Fibroblast of gingiva (primary cell): Measurements from ENCODE around the gene PLD5.

Experiments
- DNase-seq: peaks from one replicate; pipeline ENCODE4 v3.0.0-alpha.2; 2011; ENCODE audit warnings: low read depth

The PLD5 gene

DNA sequence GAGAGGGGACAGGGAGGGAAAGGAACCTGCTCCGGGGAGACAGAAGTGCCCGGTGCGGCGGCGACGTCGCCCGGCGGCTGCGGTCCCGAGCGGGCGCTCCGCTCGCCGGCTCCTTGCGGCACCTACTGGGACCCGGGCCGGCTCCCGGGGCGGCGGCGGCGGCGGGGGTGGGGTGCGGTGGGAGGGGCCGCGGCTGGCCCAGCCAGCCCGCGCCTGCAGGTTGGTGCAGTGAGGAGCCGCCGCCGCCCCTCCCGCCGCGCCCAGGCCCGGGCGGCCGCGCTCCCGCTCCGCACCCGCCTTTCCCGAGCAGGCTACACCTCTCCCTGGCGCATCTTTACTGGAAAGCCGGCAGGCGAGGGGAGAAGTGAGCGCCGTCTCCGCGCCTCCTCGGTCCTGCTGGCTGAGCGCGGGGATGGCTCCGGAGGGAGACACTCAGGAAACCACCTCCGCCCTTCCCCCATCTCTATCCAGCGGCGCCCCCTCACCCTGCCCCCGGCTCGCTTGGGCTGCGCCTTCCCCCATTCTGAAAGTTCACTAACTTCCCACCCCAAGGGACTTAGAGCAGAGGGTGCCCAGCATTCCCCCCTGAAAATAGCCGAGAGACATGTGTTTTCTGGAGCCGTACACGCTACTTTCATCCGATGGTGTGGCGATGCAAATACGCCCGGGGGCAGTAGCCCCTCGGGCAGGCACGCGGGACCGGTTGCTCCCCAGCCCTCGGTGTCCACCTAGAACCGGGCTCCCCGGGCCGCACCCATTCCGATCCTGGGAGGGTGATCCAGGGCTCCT lies at the start of gene PLD5:
Gene PLD5, minus strand, starts transcription at position 127 of the 789 bp plus-strand sequence.
- no peak for DNase-seq

DNA sequence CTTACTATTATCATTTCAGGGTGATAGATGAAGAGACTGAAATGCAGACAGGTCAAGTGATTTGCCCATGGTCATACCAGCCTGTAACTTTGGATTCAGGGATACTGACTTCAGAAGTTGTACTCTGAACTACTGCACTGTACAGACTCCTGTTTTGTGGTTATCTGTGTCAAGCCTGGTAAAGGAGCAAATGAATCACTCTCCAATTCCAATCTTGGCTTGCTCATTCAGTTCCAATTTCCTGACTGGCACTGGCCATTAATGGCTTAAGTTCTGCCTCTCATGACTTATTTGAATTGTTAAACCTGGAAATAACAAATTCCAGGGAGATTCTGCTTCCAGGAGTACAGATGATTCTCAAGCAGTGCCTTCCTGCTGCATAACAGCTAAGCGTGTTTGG lies 45.4 kb upstream of the PLD5 start:
- no peak for DNase-seq

DNA sequence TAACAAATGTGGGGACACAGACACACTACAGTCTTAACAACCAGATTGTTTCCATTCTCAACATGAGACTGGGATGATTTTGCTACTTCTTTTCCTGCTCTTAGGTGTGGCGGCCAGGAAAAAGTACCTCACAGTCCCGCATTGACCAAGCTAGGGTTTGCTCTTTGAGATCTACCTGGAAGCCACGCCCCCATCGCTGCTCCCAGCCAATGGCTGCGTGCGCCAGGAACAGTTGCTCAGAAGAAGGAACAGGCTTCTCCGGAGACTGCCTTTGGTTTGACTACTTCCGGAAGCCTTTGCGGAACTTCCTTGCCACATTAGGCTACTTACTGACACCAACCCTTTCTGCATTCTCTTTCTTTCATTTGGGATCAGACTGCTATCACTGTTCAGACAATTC lies 44.2 kb upstream of the PLD5 start:
- DNase-seq = no peak

DNA sequence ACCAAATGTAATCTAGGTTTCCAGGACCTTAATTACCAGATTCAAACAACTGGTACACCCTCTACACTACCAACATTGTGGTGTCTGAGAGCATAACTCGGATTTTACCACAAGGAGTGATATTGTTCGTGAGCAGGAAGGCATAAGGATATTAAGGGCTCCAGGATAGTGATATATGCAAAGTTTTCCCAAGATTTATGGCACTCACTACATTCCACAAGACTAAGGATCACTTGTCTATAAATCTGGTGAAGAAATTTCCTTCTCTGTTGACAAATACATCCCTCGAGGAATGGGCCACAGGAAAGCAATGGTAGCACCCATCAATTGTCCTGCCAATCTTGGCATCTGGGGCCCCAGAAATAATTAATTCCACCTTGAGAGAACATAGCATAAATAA lies 43.1 kb upstream of the PLD5 start:
- no peak for DNase-seq

DNA sequence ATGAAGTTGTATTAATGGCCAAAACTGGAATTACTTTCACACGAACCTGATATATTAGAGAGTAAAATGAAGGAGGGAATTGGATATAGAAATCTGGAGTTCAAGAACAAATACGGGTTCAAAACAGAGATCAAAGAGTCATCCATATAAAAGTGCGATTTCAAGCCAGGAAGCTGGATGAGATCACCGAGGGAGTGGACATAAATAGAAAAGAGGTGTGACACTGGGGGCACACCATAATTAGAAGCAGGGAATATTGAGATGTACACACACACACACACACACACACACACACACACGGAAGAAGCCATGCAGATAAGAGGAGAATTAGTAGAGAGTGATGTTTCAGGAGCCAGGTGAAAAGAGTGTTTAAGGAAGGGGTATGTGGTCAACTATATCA lies 32.3 kb upstream of the PLD5 start:
- no peak for DNase-seq

DNA sequence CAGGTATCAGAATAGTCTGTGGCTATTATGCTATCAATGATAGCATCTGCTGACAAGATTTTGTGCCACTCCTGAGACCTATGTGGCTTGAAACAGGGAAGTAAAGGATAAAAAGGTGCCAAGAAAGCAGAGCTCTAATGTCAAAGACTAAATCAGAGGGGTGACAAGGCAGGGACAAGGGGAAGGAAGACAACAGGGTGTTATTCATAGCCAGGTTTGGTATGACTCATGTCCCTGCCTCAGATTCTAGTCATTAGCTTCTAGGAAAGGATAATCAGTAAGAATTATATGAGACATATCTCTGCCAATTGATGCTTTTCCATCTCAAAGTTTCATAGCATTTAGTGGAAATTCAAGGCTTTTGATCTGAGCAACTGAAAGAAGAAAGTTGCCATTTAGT lies 31.8 kb upstream of the PLD5 start:
- no peak for DNase-seq

DNA sequence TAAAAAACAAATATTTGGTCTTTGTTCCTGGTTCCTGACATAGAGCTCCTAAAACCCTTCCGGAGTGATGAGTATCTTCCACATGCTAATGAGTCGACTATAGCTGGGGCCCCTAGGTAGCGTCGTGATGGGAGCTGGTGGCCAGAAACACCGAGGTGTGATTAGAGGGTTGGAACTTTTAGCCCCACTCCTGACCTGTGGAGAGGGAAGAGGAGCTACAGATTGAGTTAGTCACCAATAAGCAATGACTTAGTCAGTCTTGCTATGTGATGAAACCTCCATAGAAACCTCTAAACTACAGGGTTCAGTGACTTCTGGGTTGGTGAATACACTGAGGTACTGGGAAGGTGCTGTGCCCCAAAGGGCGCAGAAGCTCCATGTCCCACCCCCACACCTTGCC lies 30.1 kb upstream of the PLD5 start:
- DNase-seq = no peak

DNA sequence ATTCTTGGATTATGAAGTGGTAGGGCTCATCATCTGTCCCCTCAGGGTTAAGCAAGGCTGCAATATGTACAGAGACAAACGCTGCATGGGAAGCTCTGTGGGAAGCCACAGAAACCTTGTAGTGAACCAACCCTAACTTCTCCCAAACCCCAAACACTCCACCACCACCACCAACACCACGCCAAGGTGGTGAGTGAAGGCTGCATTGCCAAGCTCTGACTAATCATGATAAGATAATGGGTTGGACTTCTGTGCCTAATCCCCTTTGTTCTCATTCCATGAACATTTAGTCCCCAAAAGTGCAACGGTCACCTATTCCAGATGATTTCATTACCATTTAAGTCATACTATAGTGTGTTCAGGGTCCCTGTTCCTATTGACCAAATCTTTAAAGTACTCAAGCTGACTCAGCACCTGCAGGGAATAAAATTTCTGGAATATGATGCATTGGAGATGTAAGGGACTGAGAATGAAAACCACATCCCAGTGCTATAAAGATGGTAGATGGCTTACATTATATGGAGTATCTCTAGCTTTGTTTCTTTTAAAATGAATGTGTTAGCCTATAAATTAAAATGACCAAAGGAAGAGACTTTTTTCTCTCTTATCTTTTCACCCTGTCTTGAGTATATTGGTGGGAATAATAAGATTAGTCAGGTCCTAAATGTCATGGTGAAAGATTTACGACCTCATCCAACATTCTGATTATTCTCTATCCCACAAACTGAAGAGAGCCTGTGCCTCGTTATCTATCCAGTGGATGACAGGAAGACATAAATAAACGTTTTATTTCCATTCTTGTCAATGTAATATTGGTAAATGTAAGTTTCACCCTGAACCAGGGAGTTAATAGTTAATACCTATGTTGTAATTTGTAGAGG lies 22.6 kb upstream of the PLD5 start:
- DNase-seq = no peak

DNA sequence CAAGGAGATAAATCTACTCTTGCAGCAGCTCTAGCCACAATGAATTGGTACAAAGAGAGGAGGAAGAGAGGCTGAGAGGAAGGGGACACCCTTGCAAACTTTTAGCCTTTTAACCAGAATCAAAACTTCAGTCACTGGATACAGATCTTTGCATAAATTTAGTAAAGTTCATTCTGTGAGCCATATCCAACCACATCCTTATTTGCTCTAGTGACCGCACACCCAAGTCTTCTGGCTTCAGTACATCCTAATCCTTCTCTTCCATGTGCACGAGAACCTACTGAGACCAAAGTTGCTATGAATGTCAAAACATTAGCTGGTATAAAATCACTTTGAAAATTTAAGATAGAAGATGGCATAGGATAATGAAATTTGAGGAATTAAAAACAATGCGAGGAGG lies 21.9 kb upstream of the PLD5 start:
- DNase-seq = no peak

DNA sequence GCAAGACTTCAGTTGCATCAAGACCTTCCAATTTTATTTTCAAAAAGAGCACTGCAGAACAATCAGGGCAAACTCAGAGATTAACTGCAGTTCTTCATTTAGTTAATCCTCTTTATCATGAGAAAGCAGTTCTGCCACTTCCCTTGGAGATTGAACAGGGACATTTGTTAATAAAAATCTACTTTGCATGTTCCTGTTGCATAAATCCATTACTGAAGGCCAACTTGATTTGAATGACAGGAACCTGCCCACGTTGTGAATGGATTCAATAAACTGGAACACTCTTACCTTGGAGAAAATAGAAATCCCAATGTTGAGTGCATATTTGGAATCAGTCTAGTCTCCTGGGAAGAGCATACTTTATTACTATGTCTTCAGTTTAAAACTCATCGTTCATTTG lies 19.6 kb upstream of the PLD5 start:
- no peak for DNase-seq

DNA sequence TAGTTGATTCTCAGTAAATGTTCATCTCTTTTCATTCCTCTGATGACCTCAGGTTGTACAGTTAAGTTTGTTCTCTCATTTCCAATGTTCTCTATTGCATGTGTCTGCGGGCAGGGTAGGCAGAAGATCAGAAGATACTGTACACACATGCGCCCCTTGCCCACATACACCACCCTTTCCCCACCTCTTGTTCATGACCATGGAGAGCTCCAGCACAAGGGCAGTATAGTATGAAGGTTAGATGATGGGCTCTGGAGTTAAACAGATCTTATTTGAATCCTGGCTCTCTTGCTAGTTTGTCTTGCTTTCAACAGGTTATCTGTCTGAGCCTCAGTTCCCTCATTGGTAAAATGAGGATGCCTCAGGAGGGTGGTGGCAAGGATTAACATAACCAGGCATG lies 17.8 kb upstream of the PLD5 start:
- DNase-seq = no peak

DNA sequence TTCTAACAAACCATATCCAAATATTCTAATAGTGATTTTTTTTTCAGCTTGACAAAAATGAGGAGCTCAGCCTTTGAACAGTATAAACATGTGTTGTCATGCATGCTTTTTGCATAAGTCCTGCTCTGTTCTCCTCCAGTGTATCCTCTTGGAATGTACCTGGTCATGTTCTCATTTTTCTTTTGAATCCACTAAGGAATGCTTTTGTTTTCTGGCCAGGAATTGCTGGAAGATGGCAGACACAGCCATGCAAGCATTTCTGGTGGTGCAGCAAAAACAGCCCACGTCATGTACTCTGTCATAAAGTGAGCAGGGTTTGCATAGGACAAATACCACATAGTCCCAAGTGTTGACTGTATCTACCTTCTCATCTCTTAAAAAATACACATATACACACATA lies 11.5 kb upstream of the PLD5 start:
- no peak for DNase-seq

DNA sequence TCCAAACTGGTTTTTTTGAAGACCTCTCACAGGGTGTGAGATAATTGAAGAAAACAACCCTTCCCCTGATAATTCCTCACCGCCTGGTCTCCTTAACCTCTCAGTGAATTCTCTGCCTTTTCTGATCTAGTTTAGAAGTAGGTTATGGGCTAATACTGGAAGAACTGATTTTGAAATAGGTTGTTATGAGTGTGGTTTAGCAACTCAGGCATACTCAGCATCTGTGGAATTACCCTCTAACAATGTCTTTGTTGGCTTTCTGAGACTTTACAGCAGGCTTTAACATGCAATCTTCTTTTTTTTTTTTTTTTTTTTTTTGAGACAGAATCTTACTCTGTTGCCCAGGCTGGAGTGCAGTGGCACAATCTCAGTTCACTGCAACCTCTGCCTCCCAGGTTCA lies 10.3 kb upstream of the PLD5 start:
- no peak for DNase-seq

DNA sequence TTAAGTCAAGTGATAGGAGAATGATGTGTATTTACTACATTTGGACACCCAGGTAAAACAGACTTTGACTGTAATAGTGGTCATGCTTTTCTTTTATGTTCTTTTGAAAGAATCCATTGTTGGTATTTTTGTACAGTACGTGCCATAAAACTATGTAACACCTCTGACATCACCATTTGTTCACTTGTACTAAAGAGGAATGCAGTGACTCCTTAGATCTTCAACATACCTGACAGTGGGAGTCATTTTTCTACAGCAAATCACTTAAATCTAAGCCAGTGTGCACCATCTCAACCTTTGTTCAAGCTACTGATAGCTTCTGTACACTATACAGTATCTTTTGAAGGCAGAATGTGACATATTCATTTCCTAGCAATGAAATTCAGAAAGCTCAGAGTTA lies 6.3 kb upstream of the PLD5 start:
- no peak for DNase-seq

DNA sequence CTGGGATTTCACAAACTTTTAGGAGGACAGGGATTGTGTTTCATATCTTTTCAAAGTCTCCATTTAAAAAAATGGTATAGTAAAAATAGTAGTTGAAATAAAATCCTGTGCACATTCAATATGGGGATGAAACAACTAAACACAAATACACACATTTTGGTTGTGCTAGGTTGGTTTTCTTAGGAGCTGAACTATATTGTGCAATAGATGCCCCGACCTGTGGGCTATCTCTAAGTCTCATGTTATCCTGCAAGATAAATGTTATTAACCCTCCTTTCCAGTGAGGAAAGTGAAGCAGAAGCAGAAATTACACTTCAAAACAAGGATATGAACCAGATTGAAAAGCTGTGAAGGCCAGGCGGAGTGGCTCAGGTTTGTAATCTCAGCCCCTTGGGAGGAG lies 1.3 kb upstream of the PLD5 start:
- DNase-seq = no peak

DNA sequence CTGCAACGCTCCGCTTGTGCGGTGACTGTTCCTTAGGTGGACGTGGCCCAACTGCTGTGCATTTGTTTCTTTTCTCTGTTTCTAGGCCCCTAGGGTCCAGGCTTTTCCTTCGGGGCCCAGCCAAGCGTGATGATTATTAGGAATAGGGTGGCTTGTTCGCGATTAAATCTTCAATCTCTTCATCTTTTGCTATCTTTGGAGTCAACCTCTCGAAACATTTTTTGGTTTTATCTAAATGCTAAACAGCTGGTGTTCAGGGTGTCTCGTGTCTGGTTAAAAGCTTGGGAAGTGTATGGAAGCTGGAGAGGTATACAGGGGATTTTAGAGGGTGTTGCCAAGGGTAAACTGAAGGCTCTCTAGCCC lies 844 bp upstream of the PLD5 start:
- DNase-seq = no peak

DNA sequence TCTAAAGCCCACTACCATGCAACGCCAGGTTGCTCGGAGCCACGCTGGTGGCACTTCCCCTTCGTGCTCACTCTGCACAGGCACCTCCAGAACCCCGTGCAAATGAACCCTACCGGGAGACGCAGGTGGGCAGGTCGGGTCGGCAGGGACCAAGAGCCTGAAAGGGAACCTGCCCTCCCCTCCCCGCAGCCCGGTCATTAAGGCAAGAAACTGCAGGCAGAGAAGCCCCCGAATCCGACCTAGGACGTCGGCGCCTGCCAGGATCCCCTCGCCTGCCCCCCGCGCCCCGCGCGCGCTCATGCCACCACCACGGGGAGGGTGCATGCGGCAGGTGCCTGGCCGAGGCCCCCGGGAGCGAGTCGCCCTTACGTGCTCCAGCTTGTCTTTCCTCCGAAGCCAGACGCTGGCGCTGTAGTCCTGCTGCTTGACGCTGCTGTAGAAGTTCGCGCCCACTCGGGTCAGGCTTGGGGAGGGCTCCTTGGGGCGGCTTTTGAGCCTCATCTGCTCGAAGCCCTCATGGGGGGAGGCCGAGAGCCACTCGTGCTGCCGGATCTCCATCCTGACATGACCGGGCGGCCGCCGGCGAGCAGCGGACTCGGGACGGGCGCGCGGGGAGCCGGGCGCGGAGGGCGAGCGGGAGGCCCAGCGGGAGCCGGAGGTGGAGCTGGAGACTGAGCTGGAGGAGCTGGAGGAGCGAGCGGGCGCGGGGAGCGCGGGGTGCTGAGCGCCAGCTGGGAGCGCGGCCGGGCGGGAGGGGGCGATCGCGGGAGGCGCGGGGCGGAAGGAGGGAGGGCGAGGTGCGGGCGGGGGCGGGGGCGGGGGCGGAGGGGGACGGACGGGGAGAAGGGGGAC lies 552 bp downstream of the PLD5 start:
- DNase-seq = no peak

DNA sequence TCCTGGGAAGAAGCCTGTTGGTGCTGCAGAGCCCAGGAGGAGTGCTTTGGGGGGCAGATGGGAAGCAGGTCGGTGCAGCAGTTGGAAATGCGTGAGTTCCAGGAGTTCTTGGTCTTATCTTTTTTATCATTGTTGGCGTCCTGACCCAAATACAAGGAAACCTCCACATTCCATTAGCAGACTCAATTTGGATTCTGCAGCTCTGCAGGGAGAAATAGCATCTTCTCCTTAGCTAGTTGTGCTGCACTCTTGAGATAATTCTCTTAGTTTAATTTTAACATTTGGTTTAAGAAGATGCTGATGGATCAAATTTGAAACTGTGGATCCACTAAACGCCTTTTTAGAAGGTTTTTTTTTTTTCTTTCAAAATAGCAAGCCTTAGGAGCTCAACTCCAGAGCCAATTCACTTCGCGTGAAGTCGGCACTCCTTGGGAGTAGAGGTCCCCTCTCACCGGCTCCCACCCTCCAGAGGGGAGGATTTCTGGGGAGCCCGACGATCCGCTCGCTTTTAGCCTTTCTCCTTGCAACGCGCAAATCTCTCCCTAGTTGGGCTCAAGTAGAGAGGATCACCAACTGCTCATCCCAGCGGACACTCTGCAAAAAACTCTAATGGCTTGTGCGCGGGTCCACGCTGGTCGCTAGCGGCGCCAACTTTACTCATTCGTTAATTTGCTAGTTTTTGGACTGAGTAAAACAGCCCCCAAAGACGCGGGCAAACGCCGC lies 1.3 kb downstream of the PLD5 start:
- DNase-seq = no peak

DNA sequence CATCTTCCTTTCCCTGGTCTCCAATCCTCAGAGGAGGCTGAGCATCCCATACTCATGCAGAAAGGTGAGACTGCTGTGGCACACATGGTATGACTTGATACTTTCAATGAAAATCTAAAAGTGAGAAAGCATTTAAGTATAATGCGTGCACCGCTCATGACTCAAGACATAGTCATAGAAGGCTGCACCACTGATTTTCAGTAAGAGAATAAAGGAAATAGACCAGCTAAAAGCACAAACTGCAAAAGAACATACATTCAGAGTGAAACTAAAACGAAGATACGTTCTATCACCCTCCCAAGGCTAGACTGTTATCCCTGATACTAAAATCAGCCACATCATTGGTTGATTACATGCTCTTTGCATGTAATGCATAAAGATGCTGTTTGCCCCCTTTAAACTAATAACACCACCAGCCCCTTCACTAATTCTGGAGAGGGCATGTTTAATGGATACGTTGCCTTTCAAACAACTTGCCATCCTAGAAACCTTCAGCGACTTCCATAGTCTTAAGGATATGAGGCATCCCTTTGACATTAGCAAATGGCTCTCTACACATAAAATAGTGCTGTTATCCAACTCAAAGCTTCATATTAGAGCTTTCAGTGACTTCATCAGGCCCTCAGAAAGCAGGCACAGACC lies 2.1 kb downstream of the PLD5 start:
- DNase-seq = no peak

DNA sequence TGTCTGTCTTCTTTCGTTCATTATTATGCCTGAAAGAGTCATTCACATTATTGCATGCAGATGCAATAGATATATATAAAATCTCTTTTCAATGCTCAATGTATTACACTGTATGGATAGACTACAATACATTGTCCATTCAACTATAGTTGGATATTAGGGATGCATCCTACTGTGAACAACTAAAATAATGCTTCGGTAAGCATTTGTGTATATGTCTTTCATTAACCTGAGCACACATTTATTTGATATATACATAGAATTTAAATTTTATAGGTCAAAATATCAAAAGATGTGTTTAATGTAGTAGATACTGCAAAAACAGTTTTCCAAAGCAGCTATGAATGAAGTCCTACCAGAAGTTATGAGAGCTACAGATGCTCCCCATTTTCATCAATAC lies 8.9 kb downstream of the PLD5 start:
- DNase-seq = no peak

DNA sequence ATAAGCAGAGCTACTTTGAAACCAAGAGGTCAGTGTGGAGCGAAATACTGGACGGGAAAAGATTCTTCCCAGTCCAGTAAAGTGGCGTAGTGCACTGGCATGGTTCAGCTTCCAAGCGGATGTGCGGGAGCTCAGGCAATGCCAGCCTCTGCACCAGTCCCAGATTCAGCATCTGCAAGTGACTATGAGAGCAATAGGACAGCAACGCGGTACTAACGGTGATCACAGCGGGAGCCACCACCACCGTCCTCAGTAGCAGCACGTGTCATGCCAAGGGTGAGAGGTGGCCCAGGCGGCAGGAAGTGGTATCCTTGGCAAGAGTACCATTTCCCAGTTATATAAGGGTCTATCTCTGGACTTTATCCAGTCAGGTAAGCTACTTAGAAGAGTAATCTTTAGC lies 17.8 kb downstream of the PLD5 start:
- no peak for DNase-seq

DNA sequence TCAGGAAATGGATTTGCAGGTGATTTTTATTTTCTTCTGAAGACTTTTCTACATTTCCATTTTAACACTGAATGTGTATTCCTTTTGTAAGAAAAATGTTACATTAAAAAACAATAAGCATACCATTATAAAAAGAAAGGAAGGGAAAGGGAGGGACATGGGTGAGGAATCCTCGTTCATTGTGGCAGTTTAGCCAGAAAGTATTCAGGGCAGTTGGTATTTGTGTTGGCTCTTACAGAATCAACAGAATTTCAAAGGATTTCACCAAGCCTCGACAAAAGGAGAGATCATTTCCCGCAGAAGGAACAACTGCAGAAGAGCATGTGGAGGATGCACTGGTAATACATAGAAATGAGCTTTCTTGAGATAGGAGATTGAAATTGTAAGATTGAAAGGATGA lies 35.0 kb downstream of the PLD5 start:
- no peak for DNase-seq
